Tibial nerve (tissue), 4 donors: Measurements from ENCODE around the gene MAP3K19. TPM values are rescaled to one million over a fixed set of nuclear protein-coding genes. Genes with fewer than 3 reads are reported as not detected.

Experiments
- DNase-seq, 2 donors: peaks; one replicate each; pipeline ENCODE4 v3.0.0-alpha.2; 2019; ENCODE audit warnings: low spot score in 2 of 2
- H3K27ac ChIP-seq, 4 donors: fragments of 200-600 bp; sonication (generic) in 3 of 4; one replicate each; pipeline ENCODE4 v1.5.1; 2017 to 2019; ENCODE audit warnings: mild to moderate bottlenecking in 1 of 4
- H3K27me3 ChIP-seq, 2 donors: fragments of 200-600 bp; sonication (generic) in 1 of 2; one replicate each; pipeline versions ENCODE4 v1.5.1 to v1.6.0; 2017 to 2019
- H3K36me3 ChIP-seq, 3 donors: fragments of 200-600 bp; sonication (generic); one replicate each; pipeline ENCODE4 v1.5.1; 2018 to 2019
- H3K4me1 ChIP-seq, 4 donors: fragments of 200-600 bp; sonication (generic) in 3 of 4; one replicate each; pipeline ENCODE4 v1.5.1; 2017 to 2019
- H3K4me3 ChIP-seq, 4 donors: fragments of 200-600 bp; sonication (generic) in 3 of 4; one replicate each; pipeline ENCODE4 v1.5.1; 2017 to 2019; ENCODE audit warnings: mild to moderate bottlenecking in 1 of 4, moderate library complexity in 1 of 4
- H3K9me3 ChIP-seq, 4 donors: fragments of 200-600 bp; sonication (generic) in 3 of 4; one replicate each; pipeline ENCODE4 v1.5.1; 2017 to 2019
- EP300 ChIP-seq, 2 donors: sonication (generic); formaldehyde crosslinking; IDR thresholded peaks; one replicate each; pipeline ENCODE4 v1.6.1; 2017; ENCODE audit warnings: antibody characterized with exemption in 2 of 2, mild to moderate bottlenecking in 1 of 2
- POLR2A ChIP-seq, 2 donors: fragments of 450-650 bp; IDR thresholded peaks; one replicate each; pipeline ENCODE4 v1.6.1; 2017; ENCODE audit warnings: antibody characterized with exemption in 2 of 2, mild to moderate bottlenecking in 2 of 2, moderate library complexity in 2 of 2
- WGBS, 2 donors: methylation state at CpG; one replicate each; pipeline ENCODE4 v1.1.5; 2018; 5-methylcytosine and 5-hydroxymethylcytosine counted together
- total RNA-seq, 4 donors: library from RNA; depleted of rRNA; stranded (reverse); fragments of >200 nt; gene quantifications; one replicate each; pipeline ENCODE4 v1.1.0, GENCODE V29; 2016
- TF ChIP-seq, protein P1 (sequence below), 5 experiments: fragments of 200-600 bp in 3 of 5; fragments of 450-650 bp in 2 of 5; sonication (generic) in 3 of 5; IDR thresholded peaks; one replicate each; pipeline ENCODE4 v1.5.1; 2016 to 2019; ENCODE audit warnings: antibody characterized with exemption in 5 of 5, mild to moderate bottlenecking in 3 of 5, moderate library complexity in 2 of 5

The MAP3K19 gene
- total RNA-seq, 4 donors from 2014 or later, result not detected

DNA sequence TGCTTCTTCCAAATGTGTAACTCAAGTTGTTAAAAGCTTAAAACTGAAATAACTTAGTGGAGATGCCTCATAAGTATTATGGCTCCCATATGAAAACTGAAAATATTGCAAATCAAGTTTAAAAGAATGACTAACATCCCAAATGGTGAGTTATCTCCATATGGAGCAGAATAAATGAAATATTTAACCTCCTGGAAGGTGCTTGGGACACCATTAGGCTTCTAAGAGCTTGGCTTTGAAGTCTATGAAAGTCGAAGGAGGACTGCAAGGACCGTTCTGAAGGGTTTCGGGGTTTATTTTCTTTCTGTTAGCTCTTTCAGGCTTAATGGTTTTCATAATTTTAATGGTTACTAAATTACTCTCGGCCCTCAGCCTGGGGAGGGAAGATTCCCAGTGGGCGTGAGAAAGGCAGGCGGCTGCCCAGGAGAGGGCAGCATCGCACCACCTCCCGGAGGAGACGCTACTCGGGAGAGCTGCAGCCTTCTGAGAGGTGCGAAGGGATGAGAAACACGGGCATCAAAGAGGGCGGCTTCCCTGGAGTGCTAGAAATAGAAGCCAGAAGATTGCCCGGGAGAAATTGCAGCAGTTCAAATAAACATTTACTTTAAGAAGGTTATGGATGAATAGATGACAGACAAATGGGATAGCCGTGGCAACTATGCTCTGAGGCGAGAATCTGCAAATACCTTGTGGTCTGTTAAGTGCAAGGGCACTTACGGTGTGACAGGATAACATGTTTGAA, 43.1 kb downstream of the MAP3K19 start:
- no peaks in the 10 kb centered on the region for H3K9me3 ChIP-seq
- DNase-seq, result peak; percentile 38 to 55
- H3K36me3 ChIP-seq, result no peaks in the 10 kb centered on the region
- peaks cover 0 to 22% of the 10 kb centered on the region in 2 donors for H3K27me3 ChIP-seq
- no peak overlapping the region for H3K4me3 ChIP-seq
- no peak overlapping the region for H3K27ac ChIP-seq
- WGBS, 2 donors, result 7 to 9% methylated on average over 17 of the region's 17 CpGs
- H3K4me1 ChIP-seq, result peaks cover 0 to 9% (median 0%) of the 10 kb centered on the region in 4 donors
- TF ChIP-seq, protein P1, sequence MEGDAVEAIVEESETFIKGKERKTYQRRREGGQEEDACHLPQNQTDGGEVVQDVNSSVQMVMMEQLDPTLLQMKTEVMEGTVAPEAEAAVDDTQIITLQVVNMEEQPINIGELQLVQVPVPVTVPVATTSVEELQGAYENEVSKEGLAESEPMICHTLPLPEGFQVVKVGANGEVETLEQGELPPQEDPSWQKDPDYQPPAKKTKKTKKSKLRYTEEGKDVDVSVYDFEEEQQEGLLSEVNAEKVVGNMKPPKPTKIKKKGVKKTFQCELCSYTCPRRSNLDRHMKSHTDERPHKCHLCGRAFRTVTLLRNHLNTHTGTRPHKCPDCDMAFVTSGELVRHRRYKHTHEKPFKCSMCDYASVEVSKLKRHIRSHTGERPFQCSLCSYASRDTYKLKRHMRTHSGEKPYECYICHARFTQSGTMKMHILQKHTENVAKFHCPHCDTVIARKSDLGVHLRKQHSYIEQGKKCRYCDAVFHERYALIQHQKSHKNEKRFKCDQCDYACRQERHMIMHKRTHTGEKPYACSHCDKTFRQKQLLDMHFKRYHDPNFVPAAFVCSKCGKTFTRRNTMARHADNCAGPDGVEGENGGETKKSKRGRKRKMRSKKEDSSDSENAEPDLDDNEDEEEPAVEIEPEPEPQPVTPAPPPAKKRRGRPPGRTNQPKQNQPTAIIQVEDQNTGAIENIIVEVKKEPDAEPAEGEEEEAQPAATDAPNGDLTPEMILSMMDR (IDR thresholded peaks at IDR 0.05), result peak; percentile 71 to 78 (median 77)
- TF ChIP-seq EP300 (IDR thresholded peaks at IDR 0.05) (no peak), POLR2A (IDR thresholded peaks at IDR 0.05) (no peak)

DNA sequence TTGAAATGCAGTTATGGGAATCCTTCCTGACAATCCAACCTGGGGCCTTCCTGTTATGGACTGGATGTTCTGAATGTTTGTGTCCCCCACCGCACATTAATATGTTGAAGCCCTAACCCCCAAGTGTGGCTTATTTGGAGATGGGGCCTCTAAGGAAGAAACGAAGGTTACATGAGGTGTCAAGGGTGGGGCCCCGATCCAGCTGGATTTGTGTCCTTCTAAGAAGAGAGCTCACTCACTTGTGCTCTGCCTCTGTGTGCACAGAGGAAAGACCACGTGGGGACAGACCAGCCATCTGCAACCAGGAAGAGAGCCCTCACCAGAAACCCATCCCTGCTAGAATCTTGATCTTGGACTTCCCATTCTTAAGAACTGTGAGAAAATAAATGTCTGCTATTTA, 44.4 kb downstream of the MAP3K19 start:
- H3K4me1 ChIP-seq, result peaks cover 0 to 9% (median 0%) of the 10 kb centered on the region in 4 donors
- no peak for TF ChIP-seq EP300 (IDR thresholded peaks at IDR 0.05)
- TF ChIP-seq, protein P1 (IDR thresholded peaks at IDR 0.05), result no peak
- TF ChIP-seq POLR2A (IDR thresholded peaks at IDR 0.05), result no peak
- no peak overlapping the region for H3K27ac ChIP-seq
- WGBS, 2 donors, result 78 to 84% methylated on average over 4 of the region's 4 CpGs
- no peaks in the 10 kb centered on the region for H3K9me3 ChIP-seq
- no peak for DNase-seq
- no peaks in the 10 kb centered on the region for H3K36me3 ChIP-seq
- H3K4me3 ChIP-seq, result no peak overlapping the region
- H3K27me3 ChIP-seq, result peaks cover 0 to 21% of the 10 kb centered on the region in 2 donors

DNA sequence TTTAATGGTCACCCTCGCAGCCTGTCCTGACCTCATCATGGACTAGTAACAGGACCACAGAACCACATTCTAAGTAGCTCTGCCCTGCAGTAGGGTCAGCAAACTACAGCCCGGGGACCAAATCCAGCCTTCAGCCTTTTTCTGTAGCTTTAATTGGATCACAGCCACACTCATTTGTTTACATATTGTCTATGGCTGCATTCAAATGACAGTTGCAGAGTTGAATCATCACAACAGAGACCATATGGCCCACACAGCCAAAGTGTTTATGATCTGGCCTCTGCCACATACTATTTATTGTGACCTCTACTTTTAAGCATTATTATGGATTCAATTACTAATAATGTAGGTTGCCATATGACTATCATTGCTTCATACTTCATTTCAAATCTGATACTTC, 47.7 kb downstream of the MAP3K19 start:
- no peak for DNase-seq
- H3K36me3 ChIP-seq, result no peaks in the 10 kb centered on the region
- WGBS, 2 donors, result 42 to 57% methylated on average over 2 of the region's 2 CpGs
- H3K4me3 ChIP-seq, result no peak overlapping the region
- no peak overlapping the region for H3K27ac ChIP-seq
- no peaks in the 10 kb centered on the region for H3K27me3 ChIP-seq
- no peak for TF ChIP-seq POLR2A (IDR thresholded peaks at IDR 0.05)
- TF ChIP-seq, protein P1 (IDR thresholded peaks at IDR 0.05), result no peak
- TF ChIP-seq EP300 (IDR thresholded peaks at IDR 0.05), result no peak
- H3K9me3 ChIP-seq, result no peaks in the 10 kb centered on the region
- peaks cover 0 to 6% (median 0%) of the 10 kb centered on the region in 4 donors for H3K4me1 ChIP-seq

DNA sequence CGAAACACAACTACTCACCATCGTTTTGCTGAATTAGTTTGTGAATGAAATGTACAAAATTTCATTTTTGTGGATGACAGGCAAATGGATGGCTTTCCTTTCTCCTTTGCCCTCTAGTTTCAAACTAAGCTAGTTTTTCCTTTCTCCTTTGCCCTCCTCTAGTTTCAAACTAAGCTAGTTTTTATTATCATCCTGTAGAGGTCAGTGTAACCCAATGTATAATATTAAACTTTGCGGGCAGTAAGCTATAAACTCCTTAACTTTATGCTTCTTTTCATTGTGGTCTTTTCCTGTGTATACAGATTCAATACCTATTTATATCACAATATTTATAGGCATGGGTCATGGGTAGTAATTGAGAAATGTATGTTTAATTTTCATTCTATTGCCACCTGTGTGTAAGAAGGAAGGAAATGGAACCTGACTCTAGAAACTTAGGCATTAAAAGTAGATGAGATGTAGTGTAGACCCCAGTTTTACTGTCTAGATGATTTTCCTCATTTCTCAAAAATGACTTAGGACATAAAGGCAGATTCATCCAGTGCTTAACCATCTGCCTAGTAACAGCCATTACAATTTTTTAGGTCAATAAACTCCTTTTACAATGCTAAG, 58.1 kb downstream of the MAP3K19 start:
- no peak overlapping the region for H3K4me3 ChIP-seq
- no peak for TF ChIP-seq POLR2A (IDR thresholded peaks at IDR 0.05)
- TF ChIP-seq, protein P1 (IDR thresholded peaks at IDR 0.05), result peak in 4 of 5 experiments; percentile 16 to 47 (median 26)
- no peak for TF ChIP-seq EP300 (IDR thresholded peaks at IDR 0.05)
- H3K36me3 ChIP-seq, result no peaks in the 10 kb centered on the region
- WGBS, 2 donors, result 18 to 19% methylated on average over 3 of the region's 3 CpGs
- H3K27ac ChIP-seq, result no peak overlapping the region
- no peaks in the 10 kb centered on the region for H3K9me3 ChIP-seq
- no peaks in the 10 kb centered on the region for H3K27me3 ChIP-seq
- DNase-seq, result no peak
- H3K4me1 ChIP-seq, result no peaks in the 10 kb centered on the region

DNA sequence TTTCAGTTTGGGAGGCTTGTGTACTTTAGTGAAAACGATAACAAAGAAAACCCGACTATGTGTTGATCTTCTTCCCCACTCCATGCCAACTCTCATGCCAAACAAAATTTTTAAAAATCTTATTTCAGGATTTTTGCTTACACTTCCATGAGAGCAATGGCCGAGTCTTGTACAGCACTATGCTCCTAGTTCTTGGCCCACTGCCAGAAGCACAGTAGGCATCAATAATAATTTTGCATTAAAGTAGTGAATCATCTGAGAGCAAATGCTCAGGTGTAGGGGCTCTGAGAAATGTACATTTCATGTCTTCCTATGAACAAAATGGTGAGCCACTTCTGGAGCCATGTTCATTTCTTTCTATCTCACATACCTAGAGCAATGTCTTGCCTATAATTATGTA, 62.2 kb downstream of the MAP3K19 start:
- Histone ChIP-seq H3K4me1 (no peaks in the 10 kb centered on the region), H3K9me3 (no peaks in the 10 kb centered on the region), H3K4me3 (no peak overlapping the region), H3K27me3 (no peaks in the 10 kb centered on the region), H3K27ac (no peak overlapping the region), H3K36me3 (no peaks in the 10 kb centered on the region)
- whole genome bisulfite sequencing, 2 donors, result 86 to 94% methylated on average over 3 of the region's 3 CpGs
- TF ChIP-seq EP300 (IDR thresholded peaks at IDR 0.05) (no peak), POLR2A (IDR thresholded peaks at IDR 0.05) (no peak)
- TF ChIP-seq, protein P1 (IDR thresholded peaks at IDR 0.05), result no peak
- DNase-seq, result no peak
